Sigmoid colon (tissue), 7 donors: ENCODE data around the gene KYNU. TPM values are rescaled to one million over a fixed set of nuclear protein-coding genes. Genes with fewer than 3 reads are reported as not detected.
"Not testable (repeated sequence)": the region's sequence is repeated elsewhere in the genome, so short reads cannot be mapped to it uniquely, and the experiment has no call there.

ENCODE experiments used
- DNase-seq: peaks from one replicate; pipeline ENCODE4 v3.0.0-alpha.2; 2019
- H3K27ac ChIP-seq, 4 donors: fragments of 200-600 bp; sonication (generic); one replicate each; pipeline ENCODE4 v1.5.1; 2016 to 2019; ENCODE audit warnings: mild to moderate bottlenecking in 1 of 4
- H3K27me3 ChIP-seq, 3 donors: fragments of 200-600 bp; sonication (generic); one replicate each; pipeline ENCODE4 v1.5.1; 2019; ENCODE audit warnings: mild to moderate bottlenecking in 1 of 3
- H3K36me3 ChIP-seq, 4 donors: fragments of 200-600 bp; sonication (generic); one replicate each; pipeline ENCODE4 v1.5.1; 2016 to 2019
- H3K4me1 ChIP-seq, 4 donors: fragments of 200-600 bp; sonication (generic); one replicate each; pipeline ENCODE4 v1.5.1; 2017 to 2019
- H3K4me3 ChIP-seq, 4 donors: fragments of 200-600 bp; sonication (generic); one replicate each; pipeline ENCODE4 v1.5.1; 2017 to 2019; ENCODE audit warnings: mild to moderate bottlenecking in 2 of 4, moderate library complexity in 1 of 4
- H3K9me3 ChIP-seq, 4 donors: fragments of 200-600 bp in 3 of 4; sonication (generic) in 3 of 4; one replicate each; pipeline versions ENCODE4 v1.5.1 to v1.6.1; 2013 to 2019
- CTCF ChIP-seq, 4 experiments: fragments of 450-650 bp in 3 of 4; fragments of 200-600 bp in 1 of 4; IDR thresholded peaks; one replicate each; pipeline ENCODE4 v1.5.1; 2016 to 2019; ENCODE audit warnings: antibody characterized with exemption in 4 of 4, mild to moderate bottlenecking in 3 of 4, moderate library complexity in 2 of 4
- EP300 ChIP-seq, 4 donors: sonication (generic); formaldehyde crosslinking; IDR thresholded peaks; one replicate each; pipeline ENCODE4 v1.6.1; 2017; ENCODE audit warnings: antibody characterized with exemption in 4 of 4
- POLR2A ChIP-seq, 2 donors: fragments of 450-650 bp; IDR thresholded peaks; one replicate each; pipeline ENCODE4 v1.6.1; 2016; ENCODE audit warnings: antibody characterized with exemption in 2 of 2, mild to moderate bottlenecking in 2 of 2, moderate library complexity in 2 of 2
- POLR2AphosphoS5 ChIP-seq, 4 donors: sonication (generic); formaldehyde crosslinking; IDR thresholded peaks; one replicate each; pipeline ENCODE4 v1.6.1; 2017; ENCODE audit warnings: antibody characterized with exemption in 4 of 4
- WGBS, 2 donors: extraction: QIAGEN DNeasy Blood & Tissue Kit; methylation state at CpG; one replicate each; pipeline ENCODE4 v1.1.7; 2013; 5-methylcytosine and 5-hydroxymethylcytosine counted together
- intact Hi-C: fragments of 100-400 bp; cut with DNase I; formaldehyde crosslinking; loops from one replicate; pipeline ENCODE4 v1.15.1; 2023
- polyA plus RNA-seq, 3 donors: library from polyadenylated mRNA; stranded (reverse); fragments of 200-250 nt; gene quantifications; one replicate each; pipeline ENCODE4 v1.2.3, GENCODE V29; 2013
- total RNA-seq, 4 donors: library from RNA; depleted of rRNA; stranded (reverse); fragments of >200 nt; gene quantifications; one replicate each; pipeline ENCODE4 v1.1.0, GENCODE V29; 2016
- donor health status: healthy with polysubstance abuse.
- donor health status: Bipolar disorder and iron deficiency.
- donor health status: healthy.

The KYNU gene
- total and polyA plus RNA-seq, 7 donors = 1.1 to 4.6 (median 2.2) TPM

- no peaks in the 10 kb centered on the region for H3K9me3 ChIP-seq
- H3K4me3 ChIP-seq = no peak overlapping the region
- no peak for DNase-seq
- H3K27me3 ChIP-seq = no peaks in the 10 kb centered on the region
- TF ChIP-seq POLR2A (IDR thresholded peaks at IDR 0.05) (no peak), CTCF (IDR thresholded peaks at IDR 0.05) (no peak), POLR2AphosphoS5 (IDR thresholded peaks at IDR 0.05) (no peak), EP300 (IDR thresholded peaks at IDR 0.05) (no peak)
- no peak overlapping the region for H3K27ac ChIP-seq
- 91% methylated on average over 2 of the region's 2 CpGs for WGBS, 2 donors
- no peaks in the 10 kb centered on the region for H3K36me3 ChIP-seq
- intact Hi-C loops = no loop called here
- H3K4me1 ChIP-seq = no peaks in the 10 kb centered on the region
Observed at GRCh38 chr2:142893241-142893640, 15.8 kb downstream of the KYNU start.

- Histone ChIP-seq H3K27ac (no peak overlapping the region), H3K4me1 (no peaks in the 10 kb centered on the region), H3K4me3 (no peak overlapping the region), H3K27me3 (no peaks in the 10 kb centered on the region), H3K9me3 (no peaks in the 10 kb centered on the region), H3K36me3 (no peaks in the 10 kb centered on the region)
- DNase-seq = no peak
- TF ChIP-seq POLR2A (IDR thresholded peaks at IDR 0.05) (no peak), EP300 (IDR thresholded peaks at IDR 0.05) (no peak), CTCF (IDR thresholded peaks at IDR 0.05) (no peak), POLR2AphosphoS5 (IDR thresholded peaks at IDR 0.05) (no peak)
- intact Hi-C loops = no loop called here
- 54 to 76% methylated on average over 1 of the region's 1 CpG for WGBS, 2 donors
Observed at GRCh38 chr2:142897807-142898206, 20.3 kb downstream of the KYNU start.

GRCh38 chr2:142900327-142900726 lies 22.9 kb downstream of the KYNU start:
- H3K36me3 ChIP-seq, intact Hi-C loops, H3K27me3 ChIP-seq, H3K4me3 ChIP-seq, H3K9me3 ChIP-seq, H3K4me1 ChIP-seq, H3K27ac ChIP-seq, DNase-seq: not testable (repeated sequence)
- WGBS, 2 donors = 92 to 94% methylated on average over 4 of the region's 4 CpGs

- WGBS, 2 donors = 84 to 88% methylated on average over 6 of the region's 6 CpGs
- DNase-seq = no peak
- H3K27me3 ChIP-seq = no peaks in the 10 kb centered on the region
- intact Hi-C loops = no loop called here
- no peak overlapping the region for H3K4me3 ChIP-seq
- no peaks in the 10 kb centered on the region for H3K9me3 ChIP-seq
- H3K4me1 ChIP-seq = no peaks in the 10 kb centered on the region
- TF ChIP-seq POLR2AphosphoS5 (IDR thresholded peaks at IDR 0.05) = no peak
- no peak for TF ChIP-seq POLR2A (IDR thresholded peaks at IDR 0.05)
- no peak for TF ChIP-seq CTCF (IDR thresholded peaks at IDR 0.05)
- TF ChIP-seq EP300 (IDR thresholded peaks at IDR 0.05) = no peak
- no peak overlapping the region for H3K27ac ChIP-seq
- H3K36me3 ChIP-seq = no peaks in the 10 kb centered on the region
Observed at GRCh38 chr2:142901780-142902179, 24.3 kb downstream of the KYNU start.

- H3K36me3 ChIP-seq, H3K27ac ChIP-seq, intact Hi-C loops, DNase-seq, H3K4me3 ChIP-seq, H3K4me1 ChIP-seq, H3K27me3 ChIP-seq, H3K9me3 ChIP-seq: not testable (repeated sequence)
- WGBS, 2 donors = 74 to 85% methylated on average over 7 of the region's 7 CpGs
Observed at GRCh38 chr2:142903726-142904125, 26.3 kb downstream of the KYNU start.

GRCh38 chr2:142907653-142908052 lies 30.2 kb downstream of the KYNU start:
- Histone ChIP-seq H3K36me3 (no peaks in the 10 kb centered on the region), H3K4me1 (no peaks in the 10 kb centered on the region), H3K27ac (no peak overlapping the region), H3K4me3 (no peak overlapping the region), H3K27me3 (no peaks in the 10 kb centered on the region), H3K9me3 (no peaks in the 10 kb centered on the region)
- no peak for DNase-seq
- intact Hi-C loops = no loop called here
- TF ChIP-seq CTCF (IDR thresholded peaks at IDR 0.05) = no peak
- no peak for TF ChIP-seq POLR2A (IDR thresholded peaks at IDR 0.05)
- TF ChIP-seq POLR2AphosphoS5 (IDR thresholded peaks at IDR 0.05) = no peak
- TF ChIP-seq EP300 (IDR thresholded peaks at IDR 0.05) = no peak
- 38 to 73% methylated on average over 2 of the region's 2 CpGs for WGBS, 2 donors
